ENCODE results near the gene POLE3.
"Not testable (repeated sequence)": the region's sequence is repeated elsewhere in the genome, so short reads cannot be mapped to it uniquely, and the experiment has no call there.

Gene POLE3

DNA sequence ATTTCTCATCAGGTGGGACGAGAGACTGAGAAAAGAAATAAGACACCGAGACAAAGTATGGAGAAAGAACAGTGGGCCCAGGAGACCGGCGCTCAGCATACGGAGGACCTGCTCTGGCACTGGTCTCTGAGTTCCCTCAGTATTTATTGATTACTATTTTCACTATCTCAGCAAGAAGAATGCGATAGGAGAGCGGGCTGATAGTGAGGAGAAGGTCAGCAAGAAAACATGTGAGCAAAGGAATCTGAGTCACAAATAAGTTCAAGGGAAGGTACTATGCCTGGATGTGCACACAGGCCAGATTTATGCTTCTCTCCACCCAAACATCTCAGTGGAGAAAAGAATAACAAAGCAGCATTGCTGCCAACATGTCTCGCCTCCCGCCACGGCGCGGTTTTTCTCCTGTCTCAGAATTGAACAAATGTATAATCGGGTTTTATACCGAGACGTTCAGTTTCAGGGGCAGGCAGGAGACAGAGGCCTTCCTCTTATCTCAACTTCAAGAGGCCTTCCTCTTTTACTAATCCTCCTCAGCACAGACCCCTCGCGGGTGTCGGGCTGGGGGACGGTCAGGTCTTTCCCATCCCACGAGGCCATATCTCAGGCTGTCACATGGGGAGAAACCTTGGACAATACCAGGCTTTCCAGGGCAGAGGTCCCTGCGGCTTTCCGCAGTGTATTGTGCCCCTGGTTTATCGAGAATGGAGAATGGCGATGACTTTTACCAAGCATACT is 31.2 kb downstream of the POLE3 start:
- not testable (repeated sequence) for FAIRE-seq; DNase-seq (ENCODE audit: insufficient read length, low spot score)

DNA sequence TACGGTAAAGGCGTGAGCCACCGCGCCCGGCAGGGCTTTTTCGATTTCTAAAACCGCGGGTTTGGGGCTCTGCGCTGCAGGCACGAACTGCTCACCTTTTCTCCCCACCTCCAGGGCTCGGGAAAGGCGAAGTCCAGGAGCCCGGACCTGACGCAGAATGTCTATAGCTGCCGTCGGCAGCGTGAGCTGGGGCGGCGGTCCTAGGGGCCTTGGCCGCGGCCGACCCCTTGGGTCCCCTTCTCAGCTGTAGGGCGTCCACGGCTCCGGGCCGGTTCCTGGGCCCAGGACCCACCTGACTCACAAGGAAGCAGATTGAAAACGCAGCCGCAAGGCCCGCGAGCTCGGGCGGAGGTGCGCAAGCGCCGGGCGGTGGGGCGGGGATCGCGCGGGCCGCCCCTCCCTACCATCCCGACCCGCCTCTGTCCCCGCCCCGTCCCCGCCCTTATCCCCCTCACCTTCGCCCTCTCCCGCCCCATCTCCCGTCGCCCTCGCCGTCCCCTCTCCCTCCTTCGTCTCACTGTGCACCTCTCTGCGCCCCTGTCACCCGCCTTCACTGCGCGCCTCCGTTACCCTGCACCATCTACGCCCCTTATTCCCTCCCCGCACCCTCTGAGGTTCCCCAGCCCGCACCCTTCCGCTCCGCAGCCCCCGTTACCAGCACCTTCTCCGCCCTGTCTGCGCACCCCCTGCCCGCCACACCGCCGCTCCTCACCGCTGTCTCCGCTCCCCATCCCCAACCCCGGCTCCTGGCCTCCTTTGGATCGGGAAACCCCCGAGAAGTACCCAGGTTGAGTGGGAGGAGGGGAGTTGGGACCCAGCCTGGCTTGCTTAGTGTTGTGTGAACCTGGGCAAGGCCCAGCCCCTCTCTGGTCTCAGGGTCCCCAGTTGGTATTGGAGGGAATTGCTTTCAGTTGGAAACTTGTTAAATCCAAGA is 33.6 kb downstream of the POLE3 start, which contains the start of gene HDHD3:
TSS of gene HDHD3 (minus strand) at position 353 of the 934 bp plus-strand sequence. CDS start 2,632 bp downstream, outside the sequence.
- peak; percentile 71 for FAIRE-seq
- peak; percentile 82 for DNase-seq (ENCODE audit: insufficient read length, low spot score)

DNA sequence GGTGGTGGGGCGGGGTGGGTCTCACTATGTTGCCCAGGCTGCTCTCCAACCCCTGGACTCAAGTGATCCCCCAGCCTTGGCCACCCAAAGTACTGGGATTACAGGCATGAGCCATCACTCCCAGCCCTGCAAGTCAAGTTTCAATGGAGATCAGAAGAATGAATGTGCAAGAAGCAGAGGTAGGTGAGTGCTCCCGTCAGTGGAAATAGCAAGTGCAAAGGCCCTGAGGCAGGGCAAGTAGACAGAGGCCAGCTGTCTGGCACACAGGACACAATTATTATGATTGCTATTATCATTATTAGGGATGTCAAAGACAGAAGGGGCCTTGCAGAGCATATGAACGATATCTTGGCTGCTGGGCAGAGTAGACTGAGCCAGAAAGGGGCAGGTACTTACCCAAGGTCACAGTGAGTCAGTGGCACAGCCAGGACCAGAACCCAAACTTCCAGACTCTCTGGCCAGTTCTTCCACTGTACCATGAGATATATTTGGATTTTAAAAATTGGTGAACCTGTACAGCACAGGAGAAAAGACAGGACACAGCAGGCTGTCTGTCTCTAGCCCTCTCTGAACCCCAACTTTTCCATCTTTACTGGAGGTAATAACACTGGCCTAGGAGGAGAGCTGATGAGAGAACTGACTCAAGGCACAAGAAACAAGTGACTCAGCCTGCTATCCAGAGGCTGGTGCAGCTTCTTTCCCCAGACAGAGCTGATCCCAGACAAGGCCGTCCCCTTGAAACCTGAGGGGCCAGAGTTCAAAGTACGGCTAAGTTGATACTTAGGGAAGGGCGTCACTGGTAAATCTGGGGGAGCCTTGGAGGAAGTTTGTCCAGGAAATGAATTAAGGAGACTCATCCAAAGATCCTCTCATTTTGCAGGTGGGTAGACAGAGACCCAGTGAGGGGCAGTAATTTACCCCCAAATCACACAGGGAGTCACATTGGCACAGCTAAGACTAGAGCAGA is 35.1 kb downstream of the POLE3 start:
- FAIRE-seq (no peak), DNase-seq (ENCODE audit: insufficient read length, low spot score) (no peak)

DNA sequence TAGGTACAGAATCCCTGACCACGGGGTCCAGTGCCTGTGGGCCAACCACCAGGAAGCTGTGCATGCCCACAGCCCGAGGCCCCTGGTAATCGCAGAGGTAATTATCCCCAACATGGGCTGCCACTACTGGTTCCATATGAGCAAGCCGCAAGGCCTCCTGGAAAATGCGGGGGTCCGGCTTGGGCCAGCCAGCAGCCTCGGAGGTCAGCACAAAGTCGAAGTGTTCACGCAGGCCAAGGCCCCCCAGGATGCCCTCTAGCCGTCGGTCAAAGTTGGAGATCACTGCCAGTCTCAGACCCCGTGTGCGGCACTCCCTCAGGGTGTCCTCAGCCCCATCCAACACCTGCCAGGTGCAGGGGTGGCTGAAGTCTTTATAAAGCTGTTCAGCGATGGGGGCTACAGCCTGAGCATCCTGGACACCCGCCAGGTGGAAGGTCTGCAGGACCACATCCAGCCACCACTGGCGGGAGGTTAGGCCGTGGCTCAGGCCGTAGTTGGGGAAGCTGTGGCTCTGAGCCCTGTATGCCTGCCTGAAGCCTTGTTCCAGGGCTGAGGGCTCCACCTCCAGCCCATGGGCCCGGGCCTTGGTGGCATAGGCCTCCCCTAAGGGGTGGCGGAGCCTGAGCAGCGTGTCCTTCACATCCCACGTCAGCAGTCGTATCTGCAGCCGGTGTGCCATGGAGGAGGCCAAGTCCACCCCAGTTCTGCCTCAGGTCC is 36.6 kb downstream of the POLE3 start:
- FAIRE-seq, result no peak
- no peak for DNase-seq (ENCODE audit: insufficient read length, low spot score)

DNA sequence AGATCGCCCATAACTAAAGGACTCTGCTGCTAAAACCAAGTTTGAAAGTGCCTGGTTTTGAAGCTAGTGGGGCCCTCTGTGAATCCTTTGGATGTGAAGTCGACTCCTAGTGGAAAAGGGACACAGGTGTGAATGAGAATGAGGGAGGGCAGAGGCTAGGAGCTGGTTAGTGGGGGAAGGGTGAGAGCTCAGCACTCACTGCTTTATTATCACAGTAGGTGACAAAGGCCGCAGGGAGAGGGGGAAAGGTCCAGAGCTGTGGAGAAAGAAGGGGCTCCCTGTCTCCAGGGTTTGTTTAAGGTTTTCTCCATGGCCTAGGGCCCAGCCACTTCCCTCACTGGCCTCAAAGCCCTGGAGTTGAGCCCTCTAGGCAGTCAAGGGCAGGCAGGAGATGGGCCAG is 37.2 kb downstream of the POLE3 start:
- DNase-seq (ENCODE audit: insufficient read length, low spot score) (no peak), FAIRE-seq (no peak)

DNA sequence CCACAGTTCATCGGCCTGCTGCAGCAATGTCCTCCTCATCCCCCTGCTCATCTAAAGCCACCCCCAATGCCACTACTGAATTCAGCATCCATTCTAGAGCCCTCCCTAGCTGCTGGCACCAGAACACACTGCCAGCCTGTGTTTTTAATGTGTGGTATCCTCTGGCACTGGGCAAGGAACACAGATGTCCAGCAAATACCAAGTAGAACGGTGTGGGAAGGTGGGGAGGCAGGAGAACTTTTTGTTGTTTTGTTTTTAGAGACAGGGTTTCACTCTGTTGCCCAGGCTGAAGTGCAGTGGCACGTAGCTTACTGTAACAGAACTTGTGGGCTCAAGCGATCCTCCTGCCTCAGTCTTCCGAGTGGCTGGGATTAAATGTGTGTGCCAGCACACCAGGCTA is 38.4 kb downstream of the POLE3 start:
- no peak for DNase-seq (ENCODE audit: insufficient read length, low spot score)

DNA sequence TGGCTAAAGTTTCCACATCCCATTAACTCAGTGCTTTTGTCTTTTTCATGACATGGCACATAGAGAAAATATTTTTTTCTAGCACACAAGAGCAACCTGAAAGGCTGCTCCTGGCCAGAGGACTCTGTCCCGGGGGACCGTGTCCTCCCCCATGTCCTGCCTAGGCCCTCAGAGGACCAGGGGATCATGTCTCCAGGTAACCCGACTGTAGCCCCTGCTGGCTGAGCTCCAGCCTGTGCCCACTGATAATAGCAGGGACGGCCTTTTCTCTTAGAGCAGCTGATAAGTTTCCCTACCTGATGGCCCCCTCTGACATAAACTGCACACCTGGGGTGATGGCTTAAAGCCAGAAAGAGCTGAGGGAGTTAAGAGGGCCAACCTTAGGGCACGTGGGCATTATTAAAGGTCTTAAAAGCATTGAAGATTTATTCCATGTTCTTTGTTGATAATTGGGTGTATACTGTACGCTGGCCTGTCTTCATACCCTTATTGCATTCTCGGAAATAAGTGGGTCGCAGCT is 39.6 kb downstream of the POLE3 start:
- DNase-seq (ENCODE audit: insufficient read length, low spot score) (no peak), FAIRE-seq (no peak)

More for the DNA sequence above, 38.4 kb downstream of the POLE3 start:
- no peak for FAIRE-seq

DNA sequence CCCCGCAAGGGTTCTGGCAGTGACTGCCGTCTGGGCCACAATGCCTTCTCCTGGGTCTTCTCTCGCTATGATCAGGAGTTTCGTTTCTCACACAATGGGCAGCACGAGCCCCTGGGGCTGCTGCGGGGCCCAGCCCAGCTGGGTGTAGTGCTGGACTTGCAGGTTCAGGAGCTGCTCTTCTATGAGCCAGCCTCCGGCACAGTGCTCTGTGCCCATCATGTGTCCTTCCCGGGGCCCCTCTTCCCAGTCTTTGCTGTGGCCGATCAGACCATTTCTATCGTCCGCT is 40.7 kb downstream of the POLE3 start:
- DNase-seq (ENCODE audit: insufficient read length, low spot score) (no peak), FAIRE-seq (no peak)

DNA sequence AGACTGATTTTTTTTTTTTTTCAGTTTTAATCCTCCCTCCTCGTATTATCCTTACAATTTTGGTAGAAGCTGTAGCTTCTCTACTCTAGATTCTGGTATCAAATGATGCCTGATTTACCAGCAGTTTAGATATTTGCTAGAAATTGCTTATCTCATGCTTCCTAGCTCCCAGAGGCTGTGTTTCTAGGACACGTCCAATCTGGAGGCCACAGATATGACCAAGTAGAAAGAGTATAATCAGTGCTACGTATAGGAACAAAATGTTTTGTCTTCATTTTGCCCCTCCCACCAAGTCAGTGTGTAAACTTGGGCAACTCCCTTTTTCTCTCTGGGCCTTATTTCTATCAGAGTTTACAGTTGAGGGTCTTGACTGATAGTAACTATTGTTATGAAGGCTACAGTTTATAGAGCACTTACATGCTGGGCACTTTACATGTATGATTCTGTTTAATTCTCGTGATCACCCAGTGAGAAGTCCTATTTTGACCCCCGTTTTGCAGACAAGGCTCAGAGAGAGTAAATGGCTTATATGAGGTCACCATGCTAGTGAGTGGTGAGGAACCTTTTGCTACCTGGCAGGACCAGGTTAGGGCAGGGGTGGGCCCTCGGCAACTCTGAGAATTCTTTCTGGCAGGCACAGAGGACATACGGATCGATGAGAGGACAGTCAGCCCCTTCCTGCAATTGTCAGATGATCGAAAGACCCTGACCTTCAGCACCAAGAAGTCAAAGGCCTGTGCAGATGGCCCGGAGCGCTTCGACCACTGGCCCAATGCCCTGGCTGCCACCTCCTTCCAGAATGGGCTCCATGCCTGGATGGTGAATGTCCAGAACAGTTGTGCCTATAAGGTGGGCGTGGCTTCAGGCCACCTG is 41.3 kb downstream of the POLE3 start:
- FAIRE-seq (no peak), DNase-seq (ENCODE audit: insufficient read length, low spot score) (no peak)

DNA sequence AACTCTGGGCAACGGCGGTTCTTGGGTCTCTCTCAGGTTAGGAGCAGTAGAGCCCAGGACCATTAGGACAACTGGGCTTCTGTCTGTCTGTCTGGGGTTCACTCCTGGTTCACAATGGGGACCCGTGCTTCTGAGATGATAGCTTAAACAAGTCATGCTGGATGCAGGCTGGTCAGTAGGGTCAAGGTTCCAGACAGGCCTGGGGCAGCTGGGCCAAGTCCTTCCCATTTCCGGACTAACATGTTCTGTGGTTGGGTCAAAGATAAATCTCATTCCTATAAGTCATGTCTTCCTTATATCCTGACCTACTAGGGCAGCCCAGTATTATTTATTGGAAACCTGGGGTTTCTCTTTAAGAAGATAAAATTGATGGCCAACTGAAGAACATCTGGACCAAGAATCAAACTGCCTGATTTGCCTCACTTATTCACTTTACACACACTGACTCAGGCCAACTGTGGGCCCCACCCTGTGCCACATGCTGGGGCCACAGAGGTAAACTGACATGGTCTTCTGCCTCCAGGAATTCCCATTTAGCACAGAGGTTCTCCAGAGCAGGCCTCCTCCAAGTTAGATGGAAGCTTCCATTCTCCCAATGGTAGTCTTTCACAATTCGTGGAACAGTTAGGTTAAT is 42.0 kb downstream of the POLE3 start:
- DNase-seq (ENCODE audit: insufficient read length, low spot score) (no peak), FAIRE-seq (no peak)

DNA sequence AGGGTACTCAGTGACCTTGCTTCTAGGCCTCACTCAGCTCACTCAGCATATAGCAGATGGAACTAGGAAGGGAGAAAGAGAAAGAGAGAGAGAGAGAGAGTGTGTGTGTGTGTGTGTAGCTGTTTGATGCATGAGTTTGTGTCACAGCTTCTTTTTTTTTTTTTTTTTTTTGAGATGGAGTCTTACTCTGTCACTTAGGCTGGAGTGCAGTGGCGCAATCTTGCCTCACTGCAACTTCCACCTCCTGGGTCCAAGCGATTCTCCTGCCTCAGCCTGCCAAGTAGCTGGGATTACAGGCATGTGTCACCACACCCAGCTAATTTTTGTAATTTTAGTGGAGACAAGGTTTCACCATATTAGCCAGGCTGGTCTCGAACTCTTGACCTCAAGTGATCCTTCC is 44.8 kb downstream of the POLE3 start:
- FAIRE-seq; DNase-seq (ENCODE audit: insufficient read length, low spot score): not testable (repeated sequence)

DNA sequence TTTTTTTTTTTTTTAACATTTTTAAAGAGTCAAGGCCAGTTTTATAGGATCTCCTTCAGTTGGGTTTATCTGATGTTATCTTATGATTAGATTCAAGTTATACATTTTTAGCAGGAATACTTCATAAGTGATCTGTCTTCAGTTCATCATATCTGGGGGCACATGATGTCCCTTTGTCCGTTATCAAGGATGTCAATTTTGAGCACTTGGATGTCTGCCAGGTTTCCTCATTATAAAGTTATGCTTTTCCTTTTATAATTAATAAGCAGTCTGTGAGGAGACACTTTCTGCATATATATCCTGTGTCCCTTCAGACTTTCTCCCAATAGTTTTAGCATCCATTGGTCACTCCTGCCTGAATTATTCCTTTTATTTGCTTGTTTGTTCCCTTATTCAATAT is 45.5 kb downstream of the POLE3 start:
- DNase-seq (ENCODE audit: insufficient read length, low spot score) (no peak), FAIRE-seq (no peak)

DNA sequence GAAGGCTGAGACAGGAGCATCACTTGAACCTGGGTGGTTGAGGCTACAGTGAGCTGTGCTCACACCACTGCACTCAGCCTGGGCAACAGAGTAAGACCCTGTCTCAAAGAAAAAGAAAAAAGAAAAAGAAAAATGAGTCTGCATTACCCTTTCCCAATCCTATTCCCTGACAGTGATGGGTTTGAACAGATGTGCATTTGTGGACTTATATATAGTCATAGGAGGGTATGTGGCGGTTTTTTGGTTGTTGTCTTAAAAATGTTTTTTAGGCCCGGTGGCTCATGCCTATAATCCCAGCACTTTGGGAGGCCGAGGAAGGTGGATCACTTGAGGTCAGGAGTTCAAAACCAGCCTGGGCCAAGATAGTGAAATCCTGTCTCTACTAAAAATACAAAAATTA is 47.1 kb downstream of the POLE3 start:
- FAIRE-seq (no peak), DNase-seq (ENCODE audit: insufficient read length, low spot score) (no peak)

DNA sequence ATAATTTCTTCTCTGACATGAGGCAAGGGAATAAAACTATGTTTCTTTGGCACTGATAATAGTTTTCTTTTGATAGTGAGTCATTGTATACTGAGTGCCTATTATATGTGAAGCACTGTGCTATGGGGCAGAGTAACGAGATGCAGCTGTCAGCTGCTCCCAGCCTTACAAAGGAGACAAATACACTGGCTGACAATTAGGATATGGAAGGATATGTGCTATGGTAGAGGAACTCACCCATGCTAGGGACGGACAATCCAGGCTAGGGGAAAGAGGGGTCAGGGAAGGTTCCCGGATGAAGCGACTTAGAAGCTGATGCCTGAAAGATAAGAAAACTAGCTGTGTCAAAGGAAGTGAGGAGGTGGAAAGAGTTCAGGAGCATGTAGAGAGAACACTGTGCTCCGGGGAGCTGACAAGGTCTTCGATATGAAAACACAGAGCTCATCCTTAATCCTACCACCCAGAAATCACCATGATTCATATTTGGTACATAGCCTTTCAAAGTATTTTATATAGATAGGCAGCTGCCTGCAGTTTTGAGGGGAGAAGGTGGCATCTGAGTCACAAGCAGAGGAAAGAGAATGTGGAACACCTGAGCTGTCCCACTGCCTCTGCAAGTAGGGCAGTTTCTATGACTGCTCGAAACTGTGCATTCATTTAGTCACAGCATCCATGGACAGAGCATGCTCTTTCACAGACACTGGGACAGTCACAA is 49.0 kb downstream of the POLE3 start:
- DNase-seq (ENCODE audit: insufficient read length, low spot score) (no peak), FAIRE-seq (no peak)

DNA sequence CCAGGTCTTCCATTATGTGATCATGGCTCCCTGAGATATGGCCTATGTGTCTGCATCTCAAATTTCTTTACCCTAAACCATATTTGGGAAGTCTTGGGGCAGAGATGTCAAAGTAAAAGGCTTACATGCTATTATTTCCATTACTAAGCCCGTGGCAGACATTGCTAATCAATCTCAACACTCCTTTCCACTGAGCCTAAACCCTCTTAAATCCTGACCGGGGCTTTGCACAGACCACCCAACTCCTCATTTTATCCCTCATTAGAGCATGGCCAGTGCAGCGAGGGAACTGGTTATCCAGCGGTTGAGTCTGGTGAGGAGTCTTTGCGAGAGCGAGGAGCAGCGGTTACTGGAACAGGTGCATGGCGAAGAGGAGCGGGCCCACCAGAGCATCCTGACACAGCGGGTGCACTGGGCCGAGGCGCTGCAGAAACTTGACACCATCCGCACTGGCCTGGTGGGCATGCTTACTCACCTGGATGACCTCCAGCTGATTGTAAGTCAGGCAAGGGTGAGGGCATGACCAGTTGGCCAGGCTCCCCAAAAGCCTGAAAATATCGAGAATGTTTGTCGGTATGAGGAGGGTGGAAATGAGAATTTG is 50.1 kb downstream of the POLE3 start:
- no peak for FAIRE-seq
- DNase-seq (ENCODE audit: insufficient read length, low spot score), result no peak

DNA sequence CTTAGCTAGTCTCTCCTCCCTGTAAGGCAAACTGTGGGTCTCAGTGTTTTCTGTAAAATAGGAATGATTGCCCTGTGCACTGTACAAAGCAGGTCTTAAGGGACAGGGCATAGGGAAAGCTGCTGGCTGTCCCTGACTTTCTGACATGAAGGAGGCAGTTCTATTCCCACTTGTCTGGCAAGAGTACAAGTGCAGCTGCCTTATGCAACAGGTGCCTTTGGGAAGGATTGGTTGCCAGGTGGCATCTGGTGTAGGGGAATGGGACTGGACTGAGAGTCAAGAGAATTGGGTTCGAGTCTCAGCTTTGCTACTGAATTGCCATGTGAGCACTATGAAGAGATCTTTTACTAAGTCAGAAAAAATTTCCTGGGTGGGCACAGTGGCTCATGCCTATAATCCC is 51.1 kb downstream of the POLE3 start:
- FAIRE-seq, result no peak
- no peak for DNase-seq (ENCODE audit: insufficient read length, low spot score)
